Astrocyte (in vitro differentiated cells and primary cell): Measurements from ENCODE around the gene ZNF79. TPM values are rescaled to one million over a fixed set of nuclear protein-coding genes. Genes with fewer than 3 reads are reported as not detected.

Source experiments
- DNase-seq: peaks from one replicate; pipeline ENCODE4 v3.0.0-alpha.2; 2010; ENCODE audit warnings: low read depth
- FAIRE-seq: peaks from 2 replicates; lab custom pipeline; 2011; peaks lifted over from hg19 to GRCh38; lab: Jason Lieb, UNC
- H2AFZ ChIP-seq: 2 replicates; pipeline ENCODE4 v1.6.0; 2012; ENCODE audit warnings: low read depth, low read length, inconsistent platforms
- H3K27ac ChIP-seq: 2 replicates; pipeline ENCODE4 v1.5.1; 2011; ENCODE audit warnings: low read depth, low read length, inconsistent platforms
- H3K27me3 ChIP-seq: 2 replicates; pipeline ENCODE4 v1.6.0; 2011; ENCODE audit warnings: low read length, inconsistent platforms; ENCODE audit not compliant: insufficient read depth
- H3K36me3 ChIP-seq: 2 replicates; pipeline ENCODE4 v1.5.1; 2011; ENCODE audit warnings: low read length, inconsistent platforms; ENCODE audit not compliant: insufficient read depth
- H3K4me1 ChIP-seq: 2 replicates; pipeline ENCODE4 v1.5.1; 2011; ENCODE audit warnings: low read length, inconsistent platforms; ENCODE audit not compliant: insufficient read depth
- H3K4me2 ChIP-seq: 2 replicates; pipeline ENCODE4 v1.6.0; 2012; ENCODE audit warnings: low read length, inconsistent platforms
- H3K4me3 ChIP-seq: 2 replicates; pipeline ENCODE4 v1.5.1; 2011; ENCODE audit warnings: low read depth, mild to moderate bottlenecking, low read length, inconsistent platforms; ENCODE audit not compliant: insufficient read depth
- H3K79me2 ChIP-seq: 2 replicates; pipeline ENCODE4 v1.6.0; 2012; ENCODE audit warnings: mild to moderate bottlenecking, low read length, inconsistent platforms; ENCODE audit not compliant: insufficient read depth
- H3K9ac ChIP-seq: 2 replicates; pipeline ENCODE4 v1.6.0; 2012; ENCODE audit warnings: mild to moderate bottlenecking, low read length, inconsistent platforms
- H3K9me3 ChIP-seq: 2 replicates; pipeline ENCODE4 v1.5.1; 2012; ENCODE audit warnings: low read depth, mild to moderate bottlenecking, low read length, inconsistent platforms; ENCODE audit not compliant: insufficient read depth
- H4K20me1 ChIP-seq: 2 replicates; pipeline ENCODE4 v1.6.0; 2012; ENCODE audit warnings: low read length, inconsistent platforms; ENCODE audit not compliant: insufficient read depth
- H3K27ac Mint-ChIP-seq: one replicate; pipeline ENCODE4 v1.8.0; 2021; ENCODE audit warnings: mild to moderate bottlenecking, mixed read lengths; ENCODE audit not compliant: unreplicated experiment
- H3K27me3 Mint-ChIP-seq: one replicate; pipeline ENCODE4 v1.8.0; 2021; ENCODE audit warnings: low read depth, mixed read lengths; ENCODE audit not compliant: unreplicated experiment
- H3K36me3 Mint-ChIP-seq: one replicate; pipeline ENCODE4 v1.8.0; 2021; ENCODE audit warnings: low read depth, mixed read lengths; ENCODE audit not compliant: unreplicated experiment
- H3K4me1 Mint-ChIP-seq: one replicate; pipeline ENCODE4 v1.8.0; 2021; ENCODE audit warnings: low read depth, mixed read lengths; ENCODE audit not compliant: unreplicated experiment
- H3K4me3 Mint-ChIP-seq: one replicate; pipeline ENCODE4 v1.8.0; 2021; ENCODE audit warnings: mild to moderate bottlenecking, moderate library complexity, mixed read lengths; ENCODE audit not compliant: unreplicated experiment
- H3K9me3 Mint-ChIP-seq: one replicate; pipeline ENCODE4 v1.8.0; 2021; ENCODE audit warnings: mild to moderate bottlenecking, mixed read lengths; ENCODE audit not compliant: unreplicated experiment
- CTCF ChIP-seq: IDR thresholded peaks from 2 replicates; pipeline ENCODE4 v1.5.1; 2011; ENCODE audit warnings: low read depth, mild to moderate bottlenecking, inconsistent platforms, low read length, moderate library complexity; ENCODE audit not compliant: insufficient read depth
- EZH2 ChIP-seq: IDR thresholded peaks from 2 replicates; pipeline ENCODE4 v1.6.1; 2012; ENCODE audit warnings: mild to moderate bottlenecking, low read length, inconsistent platforms; ENCODE audit not compliant: insufficient read depth
- total RNA-seq: library from RNA; stranded (reverse); gene quantifications from 2 replicates; pipeline ENCODE4 v1.2.1, GENCODE V29; 2021

Gene ZNF79
- total RNA-seq, 1 donor from 2014 or later, result 11.5 TPM

- peak within 1 kb of the TSS; percentile 99 for H3K4me3 Mint-ChIP-seq
- no peaks in the 10 kb centered on the region for H3K27me3 Mint-ChIP-seq
- peak within 1 kb of the TSS; percentile 78 for H3K4me3 ChIP-seq
- peak within 1 kb of the TSS; percentile 89 for H2AFZ ChIP-seq
- H3K4me1 ChIP-seq, result peaks cover 27% of the 10 kb centered on the region
- H3K36me3 Mint-ChIP-seq, result peaks cover 55% of the 10 kb centered on the region
- peak; percentile 81 for DNase-seq
- H3K9ac ChIP-seq, result peak within 1 kb of the TSS; percentile 96
- peaks cover 21% of the 10 kb centered on the region for H3K4me1 Mint-ChIP-seq
- H4K20me1 ChIP-seq, result peaks cover 50% of the 10 kb centered on the region
- FAIRE-seq, result no peak
- peaks cover 44% of the 10 kb centered on the region for H3K36me3 ChIP-seq
- H3K79me2 ChIP-seq, result peaks cover 42% of the 10 kb centered on the region
- H3K27ac Mint-ChIP-seq, result peak within 1 kb of the TSS; percentile 98
- H3K9me3 ChIP-seq, result peaks cover 4% of the 10 kb centered on the region
- H3K27ac ChIP-seq, result peak within 1 kb of the TSS; percentile 72
- peak within 1 kb of the TSS; percentile 92 for H3K4me2 ChIP-seq
- H3K27me3 ChIP-seq, result no peaks in the 10 kb centered on the region
- H3K9me3 Mint-ChIP-seq, result peaks cover 9% of the 10 kb centered on the region
- TF ChIP-seq CTCF, result no peak
- no peak for TF ChIP-seq EZH2
These were observed 26.8 kb downstream of the ZNF79 start, which contains the start of the genes LRSAM1 and RPL12 for GRCh38 chr9:127450830-127451607. TSS of gene LRSAM1 (plus strand) at chr9:127451510. CDS start at chr9:127454528, 3,018 bp downstream. TSS of gene RPL12 (minus strand) at chr9:127451406. CDS start at chr9:127451317, 89 bp downstream.

GRCh38 chr9:127451608-127451857 is 27.4 kb downstream of the ZNF79 start:
- no peaks in the 10 kb centered on the region for H3K27me3 ChIP-seq
- DNase-seq, result no peak
- peaks cover 39% of the 10 kb centered on the region for H3K36me3 ChIP-seq
- Mint-ChIP-seq H3K27me3 (no peaks in the 10 kb centered on the region), H3K4me1 (peaks cover 21% of the 10 kb centered on the region), H3K9me3 (peaks cover 6% of the 10 kb centered on the region), H3K36me3 (peaks cover 50% of the 10 kb centered on the region), H3K27ac (peak overlapping the region; percentile 98), H3K4me3 (peak overlapping the region; percentile 99)
- H3K9me3 ChIP-seq, result no peaks in the 10 kb centered on the region
- H2AFZ ChIP-seq, result peak overlapping the region; percentile 89
- peak overlapping the region; percentile 96 for H3K9ac ChIP-seq
- H3K4me1 ChIP-seq, result peaks cover 27% of the 10 kb centered on the region
- peak overlapping the region; percentile 72 for H3K27ac ChIP-seq
- peak overlapping the region; percentile 92 for H3K4me2 ChIP-seq
- H3K4me3 ChIP-seq, result peak overlapping the region; percentile 78
- peaks cover 45% of the 10 kb centered on the region for H4K20me1 ChIP-seq
- peaks cover 42% of the 10 kb centered on the region for H3K79me2 ChIP-seq
- FAIRE-seq, result no peak
- TF ChIP-seq CTCF (no peak), EZH2 (no peak)
